IMR-90 (cell line): Measurements from ENCODE around the gene SREK1.

Experiments
- CEBPB ChIP-seq: IDR thresholded peaks from 2 replicates; pipeline ENCODE4 v1.6.1; 2012; ENCODE audit warnings: low read depth, low read length, improper control_type of control experiment
- CHD1 ChIP-seq: IDR thresholded peaks from 2 replicates; pipeline ENCODE4 v1.6.1; 2012; ENCODE audit warnings: low read depth, low read length, improper control_type of control experiment
- CTCF ChIP-seq: conservative IDR thresholded peaks from 2 replicates; pipeline ENCODE4 v1.5.1; 2012; ENCODE audit warnings: mild to moderate bottlenecking, low read depth, low read length, improper control_type of control experiment
- ELK1 ChIP-seq: fragments of 150-350 bp; IDR thresholded peaks from 2 replicates; pipeline ENCODE4 v1.6.1; 2016; ENCODE audit warnings: low read depth, mild to moderate bottlenecking, low read length, moderate library complexity, borderline replicate concordance
- FOS ChIP-seq: fragments of 150-350 bp; IDR thresholded peaks from 2 replicates; pipeline ENCODE4 v1.6.1; 2016; ENCODE audit warnings: low read depth, low read length
- MAFK ChIP-seq: IDR thresholded peaks from 2 replicates; pipeline ENCODE4 v1.6.1; 2012; ENCODE audit warnings: low read depth, low read length, improper control_type of control experiment
- MAZ ChIP-seq: IDR thresholded peaks from 2 replicates; pipeline ENCODE4 v1.6.1; 2012; ENCODE audit warnings: low read depth, mild to moderate bottlenecking, low read length, improper control_type of control experiment, moderate library complexity, borderline replicate concordance
- MXI1 ChIP-seq: IDR thresholded peaks from 2 replicates; pipeline ENCODE4 v1.6.1; 2012; ENCODE audit warnings: low read depth, mild to moderate bottlenecking, low read length, moderate library complexity, borderline replicate concordance
- NFE2L2 ChIP-seq: fragments of 150-350 bp; IDR thresholded peaks from 2 replicates; pipeline ENCODE4 v1.6.1; 2016; ENCODE audit warnings: low read depth, mild to moderate bottlenecking, low read length
- POLR2A ChIP-seq: IDR thresholded peaks from 2 replicates; pipeline ENCODE4 v1.6.1; 2012; ENCODE audit warnings: mild to moderate bottlenecking, low read depth, low read length
- RAD21 ChIP-seq: IDR thresholded peaks from 2 replicates; pipeline ENCODE4 v1.6.1; 2012; ENCODE audit warnings: low read length, improper control_type of control experiment
- RFX5 ChIP-seq: IDR thresholded peaks from 2 replicates; pipeline ENCODE4 v1.8.0; 2012; ENCODE audit warnings: low read depth, mild to moderate bottlenecking, low read length, moderate library complexity
- USF2 ChIP-seq: fragments of 150-350 bp; IDR thresholded peaks from 2 replicates; pipeline ENCODE4 v1.6.1; 2017; ENCODE audit warnings: mild to moderate bottlenecking, antibody characterized with exemption, low read length, low read depth

- TF ChIP-seq CTCF (no peak), CEBPB (no peak), MAZ (no peak), POLR2A (no peak), RFX5 (no peak), FOS (no peak), MAFK (no peak), NFE2L2 (no peak), RAD21 (no peak), USF2 (no peak), MXI1 (no peak), CHD1 (no peak), ELK1 (no peak)
These were observed 88.8 kb downstream of the SREK1 start for GRCh38 chr5:66232706-66233445.
